Epithelial cell of esophagus (primary cell): ENCODE results near the gene STAT3.
"Not testable (repeated sequence)": the region's sequence is repeated elsewhere in the genome, so short reads cannot be mapped to it uniquely, and the experiment has no call there.

Experiments
- DNase-seq: peaks from one replicate; pipeline ENCODE4 v3.0.0; 2010; ENCODE audit warnings: low read depth
- H3K4me3 ChIP-seq: 2 replicates; pipeline ENCODE4 v1.5.1; 2011; ENCODE audit warnings: mild to moderate bottlenecking, low read length, control low read depth
- TF ChIP-seq, protein P1 (sequence below): IDR thresholded peaks from 2 replicates; pipeline ENCODE4 v1.5.1; 2011; ENCODE audit warnings: low read depth, mild to moderate bottlenecking, low read length, control low read depth, inconsistent platforms; ENCODE audit not compliant: insufficient read depth; ENCODE audit errors: missing control alignments

Gene STAT3

DNA sequence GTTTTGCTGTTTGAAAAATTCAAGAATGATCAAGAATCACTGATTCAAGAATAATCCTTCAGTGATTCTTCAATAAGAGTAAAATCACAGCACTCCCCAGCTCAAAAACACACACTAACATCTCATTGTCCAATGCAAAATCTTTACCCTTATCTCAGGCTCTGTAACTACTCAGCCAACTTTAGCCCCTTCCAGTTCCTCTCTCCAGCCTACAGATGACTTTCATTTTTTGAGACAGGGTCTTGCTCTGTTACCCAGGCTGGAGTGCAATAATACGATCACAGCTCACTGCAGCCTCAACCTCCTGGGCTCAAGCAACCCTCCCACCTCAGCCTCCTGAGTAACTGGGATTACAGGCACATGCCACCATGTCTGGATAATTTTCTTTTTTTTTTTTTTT is 25.0 kb downstream of the STAT3 start:
- TF ChIP-seq, protein P1, sequence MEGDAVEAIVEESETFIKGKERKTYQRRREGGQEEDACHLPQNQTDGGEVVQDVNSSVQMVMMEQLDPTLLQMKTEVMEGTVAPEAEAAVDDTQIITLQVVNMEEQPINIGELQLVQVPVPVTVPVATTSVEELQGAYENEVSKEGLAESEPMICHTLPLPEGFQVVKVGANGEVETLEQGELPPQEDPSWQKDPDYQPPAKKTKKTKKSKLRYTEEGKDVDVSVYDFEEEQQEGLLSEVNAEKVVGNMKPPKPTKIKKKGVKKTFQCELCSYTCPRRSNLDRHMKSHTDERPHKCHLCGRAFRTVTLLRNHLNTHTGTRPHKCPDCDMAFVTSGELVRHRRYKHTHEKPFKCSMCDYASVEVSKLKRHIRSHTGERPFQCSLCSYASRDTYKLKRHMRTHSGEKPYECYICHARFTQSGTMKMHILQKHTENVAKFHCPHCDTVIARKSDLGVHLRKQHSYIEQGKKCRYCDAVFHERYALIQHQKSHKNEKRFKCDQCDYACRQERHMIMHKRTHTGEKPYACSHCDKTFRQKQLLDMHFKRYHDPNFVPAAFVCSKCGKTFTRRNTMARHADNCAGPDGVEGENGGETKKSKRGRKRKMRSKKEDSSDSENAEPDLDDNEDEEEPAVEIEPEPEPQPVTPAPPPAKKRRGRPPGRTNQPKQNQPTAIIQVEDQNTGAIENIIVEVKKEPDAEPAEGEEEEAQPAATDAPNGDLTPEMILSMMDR, result no peak
- no peak overlapping the region for H3K4me3 ChIP-seq
- DNase-seq, result no peak

DNA sequence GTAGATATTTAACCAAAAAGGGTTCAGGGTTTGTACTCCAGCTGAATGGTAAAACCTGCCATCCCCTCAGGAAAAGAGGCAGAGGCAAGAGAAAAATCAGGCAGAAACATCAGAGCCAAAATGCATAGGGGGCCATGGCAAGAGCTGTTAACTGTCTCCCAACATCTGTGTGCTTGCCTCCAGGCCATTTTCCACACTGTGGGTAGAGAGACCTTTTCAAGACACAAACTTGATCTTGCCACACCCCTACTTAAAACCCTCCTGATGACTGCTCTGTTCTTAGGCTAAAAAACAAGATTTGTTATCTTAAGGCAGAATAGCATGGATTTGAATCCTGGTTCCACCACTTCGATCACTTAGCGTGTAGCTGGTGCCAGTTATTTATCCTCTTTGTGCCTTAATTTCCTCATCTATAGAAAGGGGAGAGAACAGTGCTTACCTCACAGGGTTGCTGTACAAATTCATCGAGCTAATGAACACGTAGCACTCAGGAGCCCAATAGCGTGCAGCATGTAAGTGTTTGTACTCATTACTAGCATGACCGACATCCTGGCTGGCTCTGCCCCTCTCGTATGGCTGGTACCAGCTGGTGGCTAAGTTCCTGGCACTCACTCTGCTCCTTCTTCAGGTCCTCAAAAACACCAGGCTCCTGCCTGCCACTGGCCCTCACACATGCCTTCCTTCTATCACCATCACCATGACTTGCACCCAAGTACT is 25.8 kb downstream of the STAT3 start:
- no peak overlapping the region for H3K4me3 ChIP-seq
- TF ChIP-seq, protein P1, result no peak
- DNase-seq, result no peak

DNA sequence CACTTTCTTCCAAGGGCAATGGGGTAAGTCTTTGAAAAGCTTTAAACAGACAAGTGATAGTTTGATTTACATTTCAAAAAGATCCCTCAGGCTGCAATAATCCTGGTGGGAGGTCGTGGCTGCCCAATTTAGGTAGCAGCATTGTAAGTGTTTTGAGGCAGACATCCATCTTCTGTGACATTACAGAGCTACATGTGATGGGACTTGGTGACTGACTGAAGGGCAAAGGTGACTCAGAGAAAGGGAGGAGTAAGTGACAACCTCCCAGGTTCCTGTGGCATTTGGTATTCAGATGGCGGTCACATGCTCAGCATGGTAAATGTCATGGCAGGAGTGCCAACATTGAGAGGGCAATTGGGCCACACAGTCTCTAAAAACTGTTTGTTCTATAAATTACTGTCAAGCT is 26.5 kb downstream of the STAT3 start:
- H3K4me3 ChIP-seq, result no peak overlapping the region
- TF ChIP-seq, protein P1, result no peak
- DNase-seq, result no peak

DNA sequence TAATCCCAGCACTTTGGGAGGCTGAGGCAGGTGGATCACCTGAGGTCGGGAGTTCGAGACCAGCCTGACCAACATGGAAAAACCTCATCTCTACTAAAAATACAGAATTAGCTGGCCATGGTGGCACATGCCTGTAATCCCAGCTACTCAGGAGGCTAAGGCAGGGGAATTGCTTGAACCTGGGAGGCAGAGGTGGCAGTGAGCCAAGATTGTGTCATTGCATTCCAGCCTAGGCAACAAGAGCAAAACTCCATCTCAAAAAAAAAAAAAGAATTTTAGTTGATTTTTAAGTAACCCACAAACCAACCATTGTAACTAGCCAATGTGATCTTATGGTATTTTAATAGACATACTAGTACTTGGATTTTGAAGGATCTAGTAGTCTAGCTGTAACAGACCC is 27.9 kb downstream of the STAT3 start:
- H3K4me3 ChIP-seq, DNase-seq: not testable (repeated sequence)

DNA sequence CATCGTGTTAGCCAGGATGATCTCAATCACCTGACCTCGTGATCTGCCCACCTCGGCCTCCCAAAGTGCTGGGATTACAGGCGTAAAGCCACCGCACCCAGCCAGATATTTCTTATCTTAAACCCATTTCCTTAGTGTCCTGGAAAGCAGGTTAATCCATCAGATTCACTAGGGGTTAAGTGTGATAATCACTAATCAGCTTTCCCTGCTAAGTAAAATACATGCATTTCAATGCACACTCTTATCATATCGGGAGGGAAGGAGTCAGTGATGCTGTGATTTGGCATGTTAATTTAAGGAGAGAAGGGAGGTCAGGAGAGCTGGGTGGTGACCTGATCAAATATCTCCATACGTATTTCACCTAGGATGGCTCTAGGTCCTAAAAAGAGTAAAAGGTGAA is 29.1 kb downstream of the STAT3 start:
- H3K4me3 ChIP-seq, result no peak overlapping the region
- TF ChIP-seq, protein P1, result no peak
- DNase-seq, result no peak

DNA sequence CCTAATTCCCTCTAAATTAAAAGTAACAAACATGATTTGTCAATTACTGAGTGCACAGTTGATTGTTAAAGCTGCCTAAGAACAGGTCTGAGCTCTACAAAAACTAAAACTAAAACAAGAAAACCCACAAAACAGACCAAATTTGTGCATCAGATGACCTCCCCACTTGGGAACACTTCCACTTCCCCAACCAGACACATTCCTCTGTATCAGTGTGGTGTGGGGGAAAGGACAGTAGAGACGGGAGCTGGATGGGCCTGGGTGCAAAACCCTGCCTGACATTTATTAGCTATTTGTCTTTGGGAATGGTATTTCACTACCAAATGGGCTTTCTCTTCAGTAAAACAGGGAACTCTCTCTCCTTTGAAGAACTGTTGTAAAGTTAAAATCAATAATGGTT is 29.8 kb downstream of the STAT3 start:
- TF ChIP-seq, protein P1, result no peak
- DNase-seq, result no peak
- no peak overlapping the region for H3K4me3 ChIP-seq

DNA sequence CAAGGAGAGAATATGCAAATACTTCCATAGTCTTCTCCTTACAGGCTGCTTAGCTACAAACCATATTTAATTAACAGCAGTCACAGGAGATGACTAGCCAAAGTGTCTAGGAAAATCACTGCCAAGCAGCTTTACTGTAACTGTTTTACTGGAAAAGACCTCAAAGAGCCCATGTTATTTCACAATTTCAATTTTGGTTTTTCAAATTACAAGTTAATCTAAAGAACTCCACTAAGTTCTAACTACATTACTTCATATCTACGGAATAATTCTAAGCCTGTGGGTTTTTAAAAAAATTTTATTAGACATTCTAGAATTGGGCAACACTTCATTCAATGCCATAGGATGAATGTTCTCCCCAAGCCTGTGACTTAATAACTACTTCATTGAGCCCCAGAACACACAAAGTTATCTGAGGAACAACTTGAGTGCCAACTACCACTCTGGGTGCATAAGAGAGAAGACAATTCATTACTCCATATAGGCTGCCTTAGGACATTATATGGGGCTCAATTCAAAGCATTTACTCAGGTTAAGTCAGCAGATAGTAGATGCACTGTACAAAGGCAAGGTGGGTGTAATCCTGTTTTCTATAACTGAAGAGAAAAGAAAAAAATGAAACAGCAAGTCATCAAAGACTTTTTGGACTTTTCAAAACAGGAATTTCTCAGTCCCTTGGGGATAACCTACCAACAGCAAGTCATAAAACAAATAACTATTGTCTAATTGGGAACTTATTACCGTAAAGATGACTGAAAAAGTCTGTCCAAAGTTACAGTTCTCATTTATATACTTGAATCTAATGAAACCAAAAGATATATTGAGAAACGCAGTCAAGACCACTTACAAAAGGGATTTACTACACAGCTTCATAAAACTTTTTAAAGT is 33.0 kb downstream of the STAT3 start:
- no peak for DNase-seq
- H3K4me3 ChIP-seq, result no peak overlapping the region
- TF ChIP-seq, protein P1, result no peak
